Calu3 (cell line): ENCODE measurements around the gene URM1. TPM values are rescaled to one million over a fixed set of nuclear protein-coding genes. Genes with fewer than 3 reads are reported as not detected.
A peak's percentile ranks its signal among the peaks of the same experiment; 100 is the strongest.
"Not testable (repeated sequence)": the region's sequence is repeated elsewhere in the genome, so short reads cannot be mapped to it uniquely, and the experiment has no call there.

Experiments
- BruUV-seq: library from RNA; stranded (reverse); fragments of 400-500 nt; replicated peaks from 2 replicates; lab custom pipeline; 2021; lab: Mats Ljungman, UMichigan
- CTCF ChIA-PET: fragments of 300-600 bp; sonication (Branson Sonifier 250); formaldehyde crosslinking; loops from one replicate; lab custom pipeline; 2022; ENCODE audit warnings: antibody characterized with exemption; lab: Charles Lee
- DNase-seq: peaks from one replicate; pipeline ENCODE4 v3.0.0; 2022
- H3K27ac Mint-ChIP-seq: one replicate; pipeline ENCODE4 v1.8.0; 2022; ENCODE audit warnings: mixed read lengths; ENCODE audit not compliant: unreplicated experiment
- H3K27me3 Mint-ChIP-seq: one replicate; pipeline ENCODE4 v1.8.0; 2022; ENCODE audit warnings: mixed read lengths; ENCODE audit not compliant: unreplicated experiment
- H3K36me3 Mint-ChIP-seq: one replicate; pipeline ENCODE4 v1.8.0; 2022; ENCODE audit warnings: mild to moderate bottlenecking, moderate library complexity, mixed read lengths; ENCODE audit not compliant: insufficient read depth, unreplicated experiment
- H3K4me1 Mint-ChIP-seq: one replicate; pipeline ENCODE4 v1.8.0; 2022; ENCODE audit warnings: mild to moderate bottlenecking, low read depth, mixed read lengths; ENCODE audit not compliant: unreplicated experiment
- H3K4me3 Mint-ChIP-seq: one replicate; pipeline ENCODE4 v1.8.0; 2022; ENCODE audit warnings: mild to moderate bottlenecking, low read depth, moderate library complexity, mixed read lengths; ENCODE audit not compliant: unreplicated experiment
- H3K9me3 Mint-ChIP-seq: one replicate; pipeline ENCODE4 v1.8.0; 2022; ENCODE audit warnings: low read depth, mixed read lengths; ENCODE audit not compliant: unreplicated experiment
- intact Hi-C: fragments of 100-400 bp; cut with micrococcal nuclease; formaldehyde crosslinking; loops from one replicate; pipeline ENCODE4 v1.10.0; 2022; ENCODE audit not compliant: unreplicated experiment
- total RNA-seq: library from RNA; stranded (reverse); gene quantifications from 2 replicates; pipeline ENCODE4 v1.2.3, GENCODE V29; 2022
- TF ChIP-seq, protein P1 (sequence below): fragments of 200-600 bp; IDR thresholded peaks from one replicate; pipeline ENCODE4 v1.8.0; 2022; ENCODE audit warnings: antibody characterized with exemption; ENCODE audit not compliant: unreplicated experiment

Gene URM1
- total RNA-seq, 1 experiment from 2014 or later, result 38.6 TPM

DNA sequence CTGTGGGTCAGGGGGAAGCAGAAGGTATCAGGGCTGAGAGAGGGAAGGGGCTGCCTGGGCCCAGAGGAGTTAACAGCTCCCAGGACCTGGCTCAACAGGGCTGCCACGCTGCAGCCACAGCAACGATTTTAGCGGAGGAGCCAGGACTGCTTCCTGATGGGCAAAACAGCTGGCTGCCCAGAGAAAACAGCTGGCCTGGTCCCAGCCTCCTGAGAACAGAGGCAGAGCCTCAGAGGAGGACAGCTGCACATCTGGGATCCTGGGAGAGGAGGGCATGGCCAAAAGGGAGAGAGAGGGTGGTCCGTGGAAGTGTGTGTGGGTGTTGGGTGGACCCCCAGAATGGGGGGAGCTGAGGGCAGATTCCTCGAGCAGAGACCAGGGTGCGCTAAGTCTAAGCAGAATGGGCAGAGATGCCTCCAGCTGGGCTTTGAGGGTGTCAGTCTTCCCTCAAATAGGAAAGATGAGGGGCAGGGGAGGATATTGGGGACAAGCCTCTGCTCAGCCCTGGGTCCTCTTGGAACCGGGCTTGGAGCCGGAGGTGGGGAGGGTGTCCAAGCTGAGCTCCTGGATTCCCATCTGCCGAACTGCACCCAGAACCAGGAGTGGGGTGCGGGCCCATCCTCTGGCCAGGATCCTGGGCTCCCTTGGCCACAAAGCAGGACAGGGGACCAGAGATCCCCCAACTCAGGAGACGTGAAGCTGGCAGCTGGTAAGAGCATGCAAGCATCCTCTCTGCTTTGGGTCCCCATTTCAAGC, 40.4 kb downstream of the URM1 start:
- no TSS peak for BruUV-seq
- Mint-ChIP-seq H3K4me3 (no peak overlapping the region), H3K4me1 (peaks cover 25% of the 10 kb centered on the region), H3K27me3 (peaks cover 33% of the 10 kb centered on the region), H3K36me3 (peaks cover 13% of the 10 kb centered on the region), H3K9me3 (no peaks in the 10 kb centered on the region), H3K27ac (no peak overlapping the region)
- CTCF ChIA-PET, result interaction anchor here (0.6 to 1.5 kb wide), 3 partner anchors 8 to 624 kb away, joined by 3 to 12 read pairs (median 5); no protein-coding TSS in a partner anchor
- no peak for DNase-seq
- TF ChIP-seq, protein P1, sequence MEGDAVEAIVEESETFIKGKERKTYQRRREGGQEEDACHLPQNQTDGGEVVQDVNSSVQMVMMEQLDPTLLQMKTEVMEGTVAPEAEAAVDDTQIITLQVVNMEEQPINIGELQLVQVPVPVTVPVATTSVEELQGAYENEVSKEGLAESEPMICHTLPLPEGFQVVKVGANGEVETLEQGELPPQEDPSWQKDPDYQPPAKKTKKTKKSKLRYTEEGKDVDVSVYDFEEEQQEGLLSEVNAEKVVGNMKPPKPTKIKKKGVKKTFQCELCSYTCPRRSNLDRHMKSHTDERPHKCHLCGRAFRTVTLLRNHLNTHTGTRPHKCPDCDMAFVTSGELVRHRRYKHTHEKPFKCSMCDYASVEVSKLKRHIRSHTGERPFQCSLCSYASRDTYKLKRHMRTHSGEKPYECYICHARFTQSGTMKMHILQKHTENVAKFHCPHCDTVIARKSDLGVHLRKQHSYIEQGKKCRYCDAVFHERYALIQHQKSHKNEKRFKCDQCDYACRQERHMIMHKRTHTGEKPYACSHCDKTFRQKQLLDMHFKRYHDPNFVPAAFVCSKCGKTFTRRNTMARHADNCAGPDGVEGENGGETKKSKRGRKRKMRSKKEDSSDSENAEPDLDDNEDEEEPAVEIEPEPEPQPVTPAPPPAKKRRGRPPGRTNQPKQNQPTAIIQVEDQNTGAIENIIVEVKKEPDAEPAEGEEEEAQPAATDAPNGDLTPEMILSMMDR, result no peak
- intact Hi-C loops, result loop anchor here (5.0 kb wide), 2 partner anchors 49 to 114 kb away; no protein-coding TSS in a partner anchor

DNA sequence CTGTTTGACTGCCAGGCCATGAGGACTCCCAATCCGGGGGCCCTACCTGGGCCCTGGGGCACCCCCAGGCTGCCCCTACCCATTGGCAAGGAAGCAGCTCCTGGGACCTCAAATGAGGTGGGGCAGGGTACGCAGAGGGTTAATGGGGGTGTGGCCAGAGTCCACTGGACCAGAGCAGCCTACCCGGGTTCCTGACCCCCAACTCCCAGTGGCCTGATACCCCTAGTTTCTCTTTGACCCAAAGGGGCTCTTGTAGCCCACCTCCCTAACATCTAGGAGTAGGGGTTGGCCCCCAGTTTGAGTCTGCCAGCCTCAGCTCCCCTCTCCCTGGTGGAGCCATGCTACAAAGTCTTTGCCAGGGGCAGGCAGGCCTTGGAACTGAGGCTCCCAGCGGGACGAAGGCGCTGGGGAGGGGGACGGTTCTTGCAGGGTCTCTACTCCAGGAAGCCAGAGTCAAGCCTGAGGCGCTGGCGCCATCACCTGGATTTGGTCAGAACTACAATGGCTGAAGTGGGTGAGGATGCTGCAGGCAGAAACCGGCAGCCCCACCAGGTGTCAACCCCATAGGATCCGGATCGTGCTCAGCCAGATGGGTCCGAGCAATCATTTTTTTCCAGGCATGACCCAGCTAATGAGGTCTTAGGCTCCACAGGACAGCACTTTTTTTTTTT, 41.1 kb downstream of the URM1 start:
- CTCF ChIA-PET, result interaction anchor here (1.2 kb wide), 1 partner anchor 8 kb away, joined by 5 read pairs; no protein-coding TSS in a partner anchor
- TF ChIP-seq, protein P1, result no peak
- peaks cover 33% of the 10 kb centered on the region for H3K27me3 Mint-ChIP-seq
- peak; percentile 61 for DNase-seq
- BruUV-seq, result no TSS peak
- no peaks in the 10 kb centered on the region for H3K9me3 Mint-ChIP-seq
- no peak overlapping the region for H3K4me3 Mint-ChIP-seq
- H3K27ac Mint-ChIP-seq, result no peak overlapping the region
- intact Hi-C loops, result loop anchor here (5.0 kb wide), 2 partner anchors 50 to 115 kb away; no protein-coding TSS in a partner anchor
- peaks cover 27% of the 10 kb centered on the region for H3K4me1 Mint-ChIP-seq
- H3K36me3 Mint-ChIP-seq, result peaks cover 13% of the 10 kb centered on the region

DNA sequence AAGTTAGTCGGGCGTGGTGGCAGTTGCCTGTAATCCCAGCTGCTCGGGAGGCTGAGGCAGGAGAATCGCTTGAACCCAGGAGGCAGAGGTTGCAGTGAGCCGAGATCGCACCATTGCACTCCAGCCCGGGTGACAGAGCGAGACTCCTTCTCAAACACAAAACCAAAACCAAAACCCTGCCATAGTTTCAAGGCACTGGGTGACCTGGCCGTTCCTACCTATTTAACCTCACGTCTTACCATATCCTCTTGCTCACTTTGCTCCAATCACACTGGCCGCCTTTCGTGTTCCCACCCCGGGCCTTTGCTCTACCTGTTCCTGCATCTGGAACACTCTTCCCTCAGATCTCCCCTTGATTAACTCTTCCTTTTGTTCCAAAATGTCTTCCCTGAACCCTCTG, 42.6 kb downstream of the URM1 start:
- H3K27ac Mint-ChIP-seq, CTCF ChIA-PET, H3K4me3 Mint-ChIP-seq, BruUV-seq, H3K9me3 Mint-ChIP-seq, DNase-seq: not testable (repeated sequence)
- Mint-ChIP-seq H3K27me3 (peaks cover 33% of the 10 kb centered on the region), H3K36me3 (peaks cover 13% of the 10 kb centered on the region), H3K4me1 (peaks cover 27% of the 10 kb centered on the region)
- intact Hi-C loops, result loop anchor here (5.0 kb wide), 2 partner anchors 51 to 116 kb away; no protein-coding TSS in a partner anchor

DNA sequence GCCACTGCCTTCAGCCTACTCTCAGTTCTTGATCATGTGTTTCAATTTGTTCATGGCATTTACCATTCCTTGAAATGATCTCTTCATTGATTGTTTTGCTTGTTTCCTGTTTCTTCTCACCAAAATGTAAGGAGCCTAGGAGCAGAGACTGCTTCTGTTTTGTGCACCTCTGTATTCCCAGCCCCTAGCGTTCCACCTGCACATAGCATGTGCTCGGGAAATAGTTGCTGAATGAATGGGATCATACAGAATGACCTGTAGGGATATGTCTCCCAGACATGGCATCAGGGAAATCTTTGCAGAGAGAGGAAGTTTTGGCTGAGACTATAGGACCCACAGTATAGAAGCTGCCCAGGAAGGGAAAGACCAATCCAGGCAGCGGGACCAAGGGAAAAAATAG, 43.3 kb downstream of the URM1 start:
- Mint-ChIP-seq H3K4me3 (peak overlapping the region; percentile 20), H3K36me3 (peaks cover 16% of the 10 kb centered on the region), H3K4me1 (peaks cover 27% of the 10 kb centered on the region), H3K27ac (no peak overlapping the region), H3K27me3 (peaks cover 33% of the 10 kb centered on the region), H3K9me3 (no peaks in the 10 kb centered on the region)
- DNase-seq, result peak; percentile 32
- intact Hi-C loops, result loop anchor here (5.0 kb wide), 2 partner anchors 52 to 117 kb away; no protein-coding TSS in a partner anchor
- BruUV-seq, result no TSS peak
- CTCF ChIA-PET, result interaction anchor here (0.6 kb wide), 1 partner anchor 1537 kb away, joined by 7 read pairs; no protein-coding TSS in a partner anchor
- TF ChIP-seq, protein P1, result peak; percentile 32
